T-helper 2 cell treated with Interferon-gamma antibody and Interleukin-4, amounts not matched to agents 5 μg/mL and 100 μg/mL, for 36 hours (primary cell): ENCODE data around the gene EFL1.

Experiments
- DNase-seq: peaks from one replicate; pipeline ENCODE4 v3.0.0; 2021; ENCODE audit warnings: low spot score
- H3K27ac Mint-ChIP-seq: one replicate; pipeline ENCODE4 v1.8.0; 2021; ENCODE audit warnings: mild to moderate bottlenecking, mixed read lengths
- H3K27me3 Mint-ChIP-seq: one replicate; pipeline ENCODE4 v1.8.0; 2021; ENCODE audit warnings: low read depth, mixed read lengths
- H3K36me3 Mint-ChIP-seq: one replicate; pipeline ENCODE4 v1.8.0; 2021; ENCODE audit warnings: low read depth, mixed read lengths
- H3K4me1 Mint-ChIP-seq: one replicate; pipeline ENCODE4 v1.8.0; 2021; ENCODE audit warnings: low read depth, mixed read lengths
- H3K4me3 Mint-ChIP-seq: one replicate; pipeline ENCODE4 v1.8.0; 2022; ENCODE audit warnings: mild to moderate bottlenecking, moderate library complexity, mixed read lengths
- H3K9me3 Mint-ChIP-seq: one replicate; pipeline ENCODE4 v1.8.0; 2021; ENCODE audit warnings: mixed read lengths

Gene EFL1

GRCh38 chr15:82105451-82106215 lies 156.9 kb downstream of the EFL1 start:
- H3K27me3 Mint-ChIP-seq, result no peaks in the 10 kb centered on the region
- no peak overlapping the region for H3K4me3 Mint-ChIP-seq
- no peak overlapping the region for H3K27ac Mint-ChIP-seq
- H3K4me1 Mint-ChIP-seq, result no peaks in the 10 kb centered on the region
- no peaks in the 10 kb centered on the region for H3K36me3 Mint-ChIP-seq
- no peaks in the 10 kb centered on the region for H3K9me3 Mint-ChIP-seq
- DNase-seq, result no peak

- no peaks in the 10 kb centered on the region for H3K36me3 Mint-ChIP-seq
These were observed 159.1 kb downstream of the EFL1 start for GRCh38 chr15:82103468-82103867.

GRCh38 chr15:82100111-82100929 lies 162.2 kb downstream of the EFL1 start:
- DNase-seq, result no peak
- Mint-ChIP-seq H3K4me3 (no peak overlapping the region), H3K27ac (no peak overlapping the region), H3K36me3 (no peaks in the 10 kb centered on the region), H3K27me3 (no peaks in the 10 kb centered on the region), H3K9me3 (no peaks in the 10 kb centered on the region), H3K4me1 (no peaks in the 10 kb centered on the region)

More at GRCh38 chr15:82103468-82103867, 159.1 kb downstream of the EFL1 start:
- no peaks in the 10 kb centered on the region for H3K4me1 Mint-ChIP-seq
- DNase-seq, result no peak
- H3K9me3 Mint-ChIP-seq, result no peaks in the 10 kb centered on the region
- H3K27ac Mint-ChIP-seq, result no peak overlapping the region
- no peaks in the 10 kb centered on the region for H3K27me3 Mint-ChIP-seq
- H3K4me3 Mint-ChIP-seq, result no peak overlapping the region

GRCh38 chr15:82098674-82099073 lies 163.9 kb downstream of the EFL1 start:
- no peaks in the 10 kb centered on the region for H3K9me3 Mint-ChIP-seq
- no peak overlapping the region for H3K4me3 Mint-ChIP-seq
- DNase-seq, result no peak
- H3K4me1 Mint-ChIP-seq, result no peaks in the 10 kb centered on the region
- no peaks in the 10 kb centered on the region for H3K36me3 Mint-ChIP-seq
- H3K27me3 Mint-ChIP-seq, result no peaks in the 10 kb centered on the region
- H3K27ac Mint-ChIP-seq, result no peak overlapping the region

- Mint-ChIP-seq H3K4me1 (no peaks in the 10 kb centered on the region), H3K36me3 (no peaks in the 10 kb centered on the region), H3K27ac (no peak overlapping the region), H3K27me3 (peaks cover 2% of the 10 kb centered on the region), H3K9me3 (no peaks in the 10 kb centered on the region), H3K4me3 (no peak overlapping the region)
- no peak for DNase-seq
These were observed 166.7 kb downstream of the EFL1 start for GRCh38 chr15:82095803-82096202.

GRCh38 chr15:82093774-82094211 lies 168.7 kb downstream of the EFL1 start:
- DNase-seq, result no peak
- Mint-ChIP-seq H3K27ac (no peak overlapping the region), H3K27me3 (peaks cover 2% of the 10 kb centered on the region), H3K9me3 (no peaks in the 10 kb centered on the region), H3K36me3 (no peaks in the 10 kb centered on the region), H3K4me3 (no peak overlapping the region), H3K4me1 (no peaks in the 10 kb centered on the region)

- no peak for DNase-seq
- peaks cover 2% of the 10 kb centered on the region for H3K27me3 Mint-ChIP-seq
- H3K36me3 Mint-ChIP-seq, result no peaks in the 10 kb centered on the region
- no peak overlapping the region for H3K4me3 Mint-ChIP-seq
- H3K9me3 Mint-ChIP-seq, result no peaks in the 10 kb centered on the region
- H3K4me1 Mint-ChIP-seq, result no peaks in the 10 kb centered on the region
- H3K27ac Mint-ChIP-seq, result no peak overlapping the region
These were observed 169.2 kb downstream of the EFL1 start for GRCh38 chr15:82093325-82093724.

GRCh38 chr15:82091636-82092140 lies 170.8 kb downstream of the EFL1 start:
- DNase-seq, result no peak
- Mint-ChIP-seq H3K36me3 (no peaks in the 10 kb centered on the region), H3K4me3 (no peak overlapping the region), H3K9me3 (no peaks in the 10 kb centered on the region), H3K27me3 (peaks cover 2% of the 10 kb centered on the region), H3K27ac (no peak overlapping the region), H3K4me1 (no peaks in the 10 kb centered on the region)

GRCh38 chr15:82086243-82086995 lies 176.1 kb downstream of the EFL1 start:
- Mint-ChIP-seq H3K9me3 (no peaks in the 10 kb centered on the region), H3K27ac (no peak overlapping the region), H3K36me3 (no peaks in the 10 kb centered on the region), H3K4me1 (no peaks in the 10 kb centered on the region), H3K4me3 (no peak overlapping the region), H3K27me3 (no peaks in the 10 kb centered on the region)
- no peak for DNase-seq

- H3K27ac Mint-ChIP-seq, result no peak overlapping the region
- H3K27me3 Mint-ChIP-seq, result peaks cover 3% of the 10 kb centered on the region
- no peaks in the 10 kb centered on the region for H3K36me3 Mint-ChIP-seq
- no peak for DNase-seq
- no peak overlapping the region for H3K4me3 Mint-ChIP-seq
- no peaks in the 10 kb centered on the region for H3K9me3 Mint-ChIP-seq
- H3K4me1 Mint-ChIP-seq, result no peaks in the 10 kb centered on the region
These were observed 180.4 kb downstream of the EFL1 start for GRCh38 chr15:82081914-82082762.

- DNase-seq, result no peak
- H3K9me3 Mint-ChIP-seq, result no peaks in the 10 kb centered on the region
- H3K36me3 Mint-ChIP-seq, result no peaks in the 10 kb centered on the region
- no peaks in the 10 kb centered on the region for H3K4me1 Mint-ChIP-seq
- peaks cover 3% of the 10 kb centered on the region for H3K27me3 Mint-ChIP-seq
- no peak overlapping the region for H3K27ac Mint-ChIP-seq
- H3K4me3 Mint-ChIP-seq, result no peak overlapping the region
These were observed 181.8 kb downstream of the EFL1 start for GRCh38 chr15:82080774-82081173.
